GM18519 (cell line): ENCODE data around the gene GSTK1.
A peak's percentile ranks its signal among the peaks of the same experiment; 100 is the strongest.
"Not testable (repeated sequence)": the region's sequence is repeated elsewhere in the genome, so short reads cannot be mapped to it uniquely, and the experiment has no call there.

Experiments used
- ATAC-seq: cut with Tn5 transposase; IDR thresholded peaks from one replicate; pipeline ENCODE4 v1.9.1; 2021; ENCODE audit warnings: mild to moderate bottlenecking, moderate library complexity; ENCODE audit not compliant: unreplicated experiment, low FRiP score

The GSTK1 gene

GRCh38 chr7:143238289-143238980, 24.8 kb upstream of the GSTK1 start:
- no peak for ATAC-seq

GRCh38 chr7:143239813-143240212, 23.4 kb upstream of the GSTK1 start:
- ATAC-seq = no peak

DNA sequence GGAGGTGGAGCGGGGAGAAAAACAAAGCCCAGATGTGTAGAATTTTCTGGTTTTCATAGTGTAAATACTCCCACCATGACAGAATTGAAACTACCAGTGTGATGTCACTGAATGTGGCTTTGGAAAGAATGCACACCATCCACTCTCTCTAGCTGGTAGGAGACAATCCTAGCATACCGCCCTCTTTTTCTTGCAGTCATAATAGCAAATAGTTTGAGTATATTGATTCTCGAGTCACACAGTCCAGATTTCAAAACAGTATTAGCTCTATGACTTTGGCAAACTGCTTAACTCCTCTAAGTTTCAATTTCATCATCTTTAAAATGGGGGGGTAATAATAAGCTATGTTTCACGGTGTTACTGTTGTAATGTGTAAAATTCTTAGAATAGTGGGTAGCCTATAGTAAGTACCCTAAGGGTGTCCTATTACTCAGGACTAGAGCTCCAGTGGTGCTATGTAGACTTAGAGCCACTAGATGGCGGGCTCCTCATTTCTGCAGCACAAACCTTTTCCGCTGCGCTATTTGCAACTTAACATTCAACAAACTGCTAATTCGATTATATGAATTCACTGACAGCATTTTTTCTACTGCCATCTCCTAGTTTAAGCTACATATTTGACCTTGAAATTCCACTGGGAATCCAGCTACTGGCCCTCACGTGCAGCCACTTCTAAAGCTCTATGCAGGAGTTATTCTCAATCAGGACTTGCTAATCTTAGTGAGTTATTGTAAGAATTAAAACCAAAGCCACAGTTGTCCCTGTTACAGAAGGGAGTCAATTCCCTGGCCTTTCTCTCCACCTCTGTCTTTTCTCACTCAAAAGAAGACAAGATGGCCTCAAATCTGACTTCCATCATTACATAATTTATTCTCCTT, 22.7 kb upstream of the GSTK1 start:
- peak; percentile 94 for ATAC-seq

- ATAC-seq = no peak
Measured at GRCh38 chr7:143242306-143242705, 20.9 kb upstream of the GSTK1 start.

GRCh38 chr7:143243111-143243510, 20.1 kb upstream of the GSTK1 start:
- no peak for ATAC-seq

DNA sequence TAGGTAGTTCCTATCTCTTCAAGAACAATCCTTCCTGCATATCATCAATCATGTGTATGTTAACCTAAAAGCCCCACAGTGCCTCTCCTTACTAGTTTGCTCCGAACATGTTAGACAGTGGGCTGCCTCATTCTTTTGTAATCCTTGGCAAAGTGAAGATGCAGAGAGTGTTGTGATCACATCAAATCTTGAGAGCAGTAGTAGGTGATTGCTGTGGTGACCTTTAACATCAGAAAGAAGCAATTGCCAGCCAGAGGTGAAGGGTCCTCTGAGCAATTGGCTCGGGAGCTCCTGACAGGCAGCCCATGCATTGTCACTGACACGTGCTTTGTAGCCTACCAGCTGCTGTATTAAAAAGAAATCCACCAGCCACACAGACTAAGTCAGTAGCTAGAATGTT, 19.6 kb upstream of the GSTK1 start:
- no peak for ATAC-seq

GRCh38 chr7:143244321-143244720, 18.9 kb upstream of the GSTK1 start:
- ATAC-seq = no peak

GRCh38 chr7:143245123-143245522, 18.1 kb upstream of the GSTK1 start:
- no peak for ATAC-seq

DNA sequence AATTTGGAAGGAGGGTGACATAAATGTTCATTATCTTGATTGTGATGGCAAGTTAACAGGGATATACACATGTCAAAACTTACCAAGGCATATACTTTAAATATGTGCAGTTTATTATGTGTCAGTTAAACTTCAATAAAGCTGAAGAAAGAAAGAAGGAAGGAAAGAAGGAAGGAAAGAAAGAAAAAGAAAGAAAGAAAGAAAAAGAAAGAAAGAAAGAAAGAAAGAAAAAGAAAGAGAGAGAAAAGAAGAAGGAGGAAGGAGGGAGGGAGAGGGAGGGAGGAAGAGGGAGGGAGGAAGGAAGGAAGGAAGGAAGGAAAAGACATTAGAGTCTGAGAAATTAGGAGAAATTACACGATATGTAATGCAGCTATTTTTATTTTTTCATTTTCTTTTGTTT, 15.9 kb upstream of the GSTK1 start:
- ATAC-seq = no peak

DNA sequence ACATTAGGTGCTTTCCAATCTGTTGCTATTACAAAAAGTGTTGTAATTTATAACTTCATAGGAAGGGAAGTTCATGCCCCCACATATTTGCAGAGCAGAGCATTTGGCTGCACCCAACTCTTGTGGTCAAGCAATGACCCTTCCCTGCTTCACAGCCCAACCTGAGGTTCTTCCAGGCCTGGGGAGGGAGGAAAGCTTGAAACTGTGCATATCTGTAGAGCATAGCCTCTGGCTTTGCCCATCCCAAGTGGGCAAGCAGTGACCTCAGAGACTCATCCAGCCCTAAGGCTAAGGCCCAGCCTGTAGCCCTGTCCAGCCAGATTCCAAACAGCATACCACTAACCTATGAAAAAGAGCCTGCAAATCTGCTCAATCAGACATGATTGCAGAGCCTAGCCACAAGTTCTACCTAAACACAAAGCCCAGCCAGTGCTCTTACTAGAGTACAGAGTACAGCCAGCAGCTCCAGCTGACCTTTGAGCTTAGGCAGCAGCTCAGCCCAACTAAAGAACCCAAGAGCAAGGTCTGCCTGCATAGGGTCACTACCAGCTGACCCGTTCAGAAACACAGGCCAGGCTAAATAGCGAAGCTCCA, 14.4 kb upstream of the GSTK1 start:
- no peak for ATAC-seq

DNA sequence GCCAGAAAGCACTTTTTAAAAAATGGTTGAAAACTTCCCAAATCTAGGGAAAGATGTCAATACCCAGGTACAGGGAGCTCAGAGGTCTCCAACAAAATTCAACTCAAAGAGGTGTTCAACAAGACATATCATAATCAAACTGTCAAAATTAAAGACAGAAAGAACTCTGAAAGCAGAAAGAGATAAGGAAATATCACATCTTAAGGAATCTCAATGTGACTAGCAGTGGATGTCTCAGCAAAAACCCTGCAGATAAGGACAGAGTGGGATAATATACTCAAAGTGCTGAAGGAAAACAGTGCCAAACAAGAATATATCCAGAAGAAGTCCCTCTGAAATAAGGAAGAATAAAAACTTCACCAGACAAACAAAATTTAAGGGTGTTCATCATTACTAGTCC, 13.0 kb upstream of the GSTK1 start:
- ATAC-seq = no peak

DNA sequence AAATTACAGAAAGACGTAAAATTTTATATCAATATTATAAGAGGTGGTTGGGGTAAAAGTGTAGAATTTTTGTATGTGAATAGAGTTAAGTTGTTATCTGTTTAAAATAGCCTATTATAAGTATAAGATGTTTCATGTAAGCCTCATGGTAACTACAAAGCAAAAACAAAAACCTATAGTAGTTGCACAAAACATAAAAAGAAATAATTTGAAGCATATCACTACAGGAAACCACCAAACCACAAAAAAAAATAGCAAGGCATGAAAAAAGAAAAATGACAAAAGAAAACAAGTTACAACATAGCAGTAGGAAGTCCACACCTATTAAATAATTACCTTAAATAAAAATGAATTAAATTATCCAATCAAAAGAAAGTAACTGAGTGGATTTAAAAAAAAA, 12.4 kb upstream of the GSTK1 start:
- ATAC-seq = no peak

GRCh38 chr7:143252006-143252405, 11.2 kb upstream of the GSTK1 start:
- no peak for ATAC-seq

GRCh38 chr7:143255564-143255963, 7.7 kb upstream of the GSTK1 start:
- ATAC-seq = no peak

GRCh38 chr7:143256325-143256724, 6.9 kb upstream of the GSTK1 start:
- no peak for ATAC-seq

DNA sequence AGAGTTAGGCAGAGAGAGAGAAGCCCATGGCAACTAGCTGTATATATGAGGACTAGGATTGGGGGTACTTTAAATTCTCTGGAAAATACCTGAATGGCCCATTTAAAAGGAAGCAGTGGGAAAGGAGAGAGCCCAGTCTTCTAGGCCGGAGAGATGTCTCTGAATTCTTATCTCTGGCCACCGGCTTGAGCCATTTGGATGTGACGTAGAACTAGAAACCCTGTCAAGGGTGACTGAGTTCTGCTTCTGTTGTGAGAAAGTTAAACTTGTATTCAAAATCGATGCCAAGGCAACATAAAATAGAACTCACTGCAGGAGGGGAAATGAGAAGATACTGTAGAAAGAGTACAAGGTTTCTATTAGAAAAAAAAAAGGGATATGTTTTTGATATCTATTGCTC, 6.3 kb upstream of the GSTK1 start:
- ATAC-seq = peak; percentile 66

GRCh38 chr7:143257501-143257900, 5.7 kb upstream of the GSTK1 start:
- no peak for ATAC-seq

- peak; percentile 50 for ATAC-seq
Measured at GRCh38 chr7:143258831-143259230, 4.4 kb upstream of the GSTK1 start.

- ATAC-seq = no peak
Measured at GRCh38 chr7:143259765-143260164, 3.5 kb upstream of the GSTK1 start.

GRCh38 chr7:143261901-143262300, 1.3 kb upstream of the GSTK1 start:
- no peak for ATAC-seq

DNA sequence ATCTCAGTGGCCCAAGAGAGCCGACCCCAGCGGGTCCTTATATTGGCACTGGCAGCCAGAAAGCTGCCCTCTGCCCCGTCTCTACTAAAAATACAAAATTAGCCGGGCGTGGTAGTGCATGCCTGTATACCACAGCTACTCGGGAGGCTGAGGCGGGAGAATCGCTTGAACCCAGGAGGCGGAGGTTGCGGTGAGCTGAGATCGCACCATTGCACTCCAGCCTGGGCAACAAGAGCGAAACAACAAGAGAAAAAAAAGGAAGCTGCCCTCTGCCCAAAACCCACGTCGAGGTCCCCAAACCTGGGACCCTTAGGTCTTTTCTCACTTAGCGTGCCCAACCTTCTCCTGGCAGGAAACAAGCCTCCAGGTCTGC, 941 bp downstream of the GSTK1 start:
- ATAC-seq = not testable (repeated sequence)
